ENCODE data around the gene CBY1.

DNA sequence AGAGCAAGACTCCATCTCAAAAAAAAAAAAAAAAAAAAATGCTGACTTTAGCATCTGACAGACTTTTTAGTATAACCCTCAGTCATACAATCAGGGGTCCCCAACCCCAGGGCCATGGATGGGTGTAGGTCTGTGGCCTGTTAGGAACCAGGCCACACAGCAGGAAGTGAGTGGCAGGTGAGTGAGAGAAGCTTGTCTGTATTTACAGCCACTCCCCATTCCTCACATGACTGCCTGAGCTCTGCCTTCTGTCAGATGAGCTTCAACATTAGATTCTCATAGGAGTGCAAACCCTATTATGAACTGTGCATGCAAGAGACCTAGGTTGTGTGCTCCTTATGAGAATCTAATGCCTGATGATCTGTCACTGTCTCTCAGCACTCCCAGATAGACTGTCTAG lies 3.6 kb upstream of the CBY1 start:
- TF ChIP-seq, protein P1, sequence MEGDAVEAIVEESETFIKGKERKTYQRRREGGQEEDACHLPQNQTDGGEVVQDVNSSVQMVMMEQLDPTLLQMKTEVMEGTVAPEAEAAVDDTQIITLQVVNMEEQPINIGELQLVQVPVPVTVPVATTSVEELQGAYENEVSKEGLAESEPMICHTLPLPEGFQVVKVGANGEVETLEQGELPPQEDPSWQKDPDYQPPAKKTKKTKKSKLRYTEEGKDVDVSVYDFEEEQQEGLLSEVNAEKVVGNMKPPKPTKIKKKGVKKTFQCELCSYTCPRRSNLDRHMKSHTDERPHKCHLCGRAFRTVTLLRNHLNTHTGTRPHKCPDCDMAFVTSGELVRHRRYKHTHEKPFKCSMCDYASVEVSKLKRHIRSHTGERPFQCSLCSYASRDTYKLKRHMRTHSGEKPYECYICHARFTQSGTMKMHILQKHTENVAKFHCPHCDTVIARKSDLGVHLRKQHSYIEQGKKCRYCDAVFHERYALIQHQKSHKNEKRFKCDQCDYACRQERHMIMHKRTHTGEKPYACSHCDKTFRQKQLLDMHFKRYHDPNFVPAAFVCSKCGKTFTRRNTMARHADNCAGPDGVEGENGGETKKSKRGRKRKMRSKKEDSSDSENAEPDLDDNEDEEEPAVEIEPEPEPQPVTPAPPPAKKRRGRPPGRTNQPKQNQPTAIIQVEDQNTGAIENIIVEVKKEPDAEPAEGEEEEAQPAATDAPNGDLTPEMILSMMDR (IDR thresholded peaks at IDR 0.05), result no peak
- TF ChIP-seq POLR2AphosphoS5 (IDR thresholded peaks at IDR 0.05) (no peak), EP300 (IDR thresholded peaks at IDR 0.05) (no peak)
